ENCODE measurements around the gene MST1R. TPM values are rescaled to one million over a fixed set of nuclear protein-coding genes. Genes with fewer than 3 reads are reported as not detected.
"Not testable (repeated sequence)": the region's sequence is repeated elsewhere in the genome, so short reads cannot be mapped to it uniquely, and the experiment has no call there.

MST1R gene
- total RNA-seq (2014; rRNA removed; shearing (Covaris generic)) = 0.21 TPM in 1 of 2 replicates, not detected in the other

GRCh38 chr3:49903451-49904424 is at the start of gene MST1R:
MST1R (minus strand) TSS chr3:49903873; CDS start chr3:49903609, 264 bp downstream.
- no peak for DNase-seq (ENCODE audit: low spot score)

GRCh38 chr3:49952924-49953323 is 49.3 kb upstream of the MST1R start:
- no peak for DNase-seq (ENCODE audit: low spot score)

GRCh38 chr3:49942651-49943050 is 39.0 kb upstream of the MST1R start:
- no peak for DNase-seq (ENCODE audit: low spot score)

- DNase-seq (ENCODE audit: low spot score) = no peak
Observed at GRCh38 chr3:49940667-49941249, 37.1 kb upstream of the MST1R start.

- peak; percentile 95 for DNase-seq (ENCODE audit: low spot score)
Observed at GRCh38 chr3:49939858-49940666, 36.4 kb upstream of the MST1R start, which contains the start of gene RBM6. RBM6 (plus strand) TSS chr3:49940150; CDS start chr3:49962642, 22,492 bp downstream.

- DNase-seq (ENCODE audit: low spot score) = no peak
Observed at GRCh38 chr3:49937090-49937489, 33.4 kb upstream of the MST1R start.

GRCh38 chr3:49932281-49932680 is 28.6 kb upstream of the MST1R start:
- not testable (repeated sequence) for DNase-seq (ENCODE audit: low spot score)

GRCh38 chr3:49930922-49931321 is 27.2 kb upstream of the MST1R start:
- DNase-seq (ENCODE audit: low spot score) = no peak

GRCh38 chr3:49930168-49930690 is 26.6 kb upstream of the MST1R start:
- DNase-seq (ENCODE audit: low spot score) = no peak

GRCh38 chr3:49929291-49930167 is 25.9 kb upstream of the MST1R start, which contains the start of gene MON1A:
MON1A (minus strand) TSS chr3:49929811; CDS start chr3:49913346, 16,465 bp downstream.
- peak; percentile 45 for DNase-seq (ENCODE audit: low spot score)

GRCh38 chr3:49928481-49929017 is 24.9 kb upstream of the MST1R start:
- no peak for DNase-seq (ENCODE audit: low spot score)

- DNase-seq (ENCODE audit: low spot score) = no peak
Observed at GRCh38 chr3:49927798-49928197, 24.1 kb upstream of the MST1R start.

GRCh38 chr3:49926117-49926728 is 22.6 kb upstream of the MST1R start:
- no peak for DNase-seq (ENCODE audit: low spot score)

GRCh38 chr3:49925485-49925884 is 21.8 kb upstream of the MST1R start:
- DNase-seq (ENCODE audit: low spot score) = no peak

GRCh38 chr3:49924683-49925082 is 21.0 kb upstream of the MST1R start:
- no peak for DNase-seq (ENCODE audit: low spot score)

- not testable (repeated sequence) for DNase-seq (ENCODE audit: low spot score)
Observed at GRCh38 chr3:49917806-49918590, 14.3 kb upstream of the MST1R start.

GRCh38 chr3:49916686-49917085 is 13.0 kb upstream of the MST1R start:
- no peak for DNase-seq (ENCODE audit: low spot score)

GRCh38 chr3:49914906-49915305 is 11.2 kb upstream of the MST1R start:
- no peak for DNase-seq (ENCODE audit: low spot score)

- no peak for DNase-seq (ENCODE audit: low spot score)
Observed at GRCh38 chr3:49912881-49913281, 9.2 kb upstream of the MST1R start.
